ENCODE results near the gene FHAD1. TPM values are rescaled to one million over a fixed set of nuclear protein-coding genes. Genes with fewer than 3 reads are reported as not detected.
"Not testable (repeated sequence)": the region's sequence is repeated elsewhere in the genome, so short reads cannot be mapped to it uniquely, and the experiment has no call there.

Gene FHAD1
- polyA plus RNA-seq, 1 of the 3 experiments (the other 2 are of a cell fraction) = 0.48 TPM

DNA sequence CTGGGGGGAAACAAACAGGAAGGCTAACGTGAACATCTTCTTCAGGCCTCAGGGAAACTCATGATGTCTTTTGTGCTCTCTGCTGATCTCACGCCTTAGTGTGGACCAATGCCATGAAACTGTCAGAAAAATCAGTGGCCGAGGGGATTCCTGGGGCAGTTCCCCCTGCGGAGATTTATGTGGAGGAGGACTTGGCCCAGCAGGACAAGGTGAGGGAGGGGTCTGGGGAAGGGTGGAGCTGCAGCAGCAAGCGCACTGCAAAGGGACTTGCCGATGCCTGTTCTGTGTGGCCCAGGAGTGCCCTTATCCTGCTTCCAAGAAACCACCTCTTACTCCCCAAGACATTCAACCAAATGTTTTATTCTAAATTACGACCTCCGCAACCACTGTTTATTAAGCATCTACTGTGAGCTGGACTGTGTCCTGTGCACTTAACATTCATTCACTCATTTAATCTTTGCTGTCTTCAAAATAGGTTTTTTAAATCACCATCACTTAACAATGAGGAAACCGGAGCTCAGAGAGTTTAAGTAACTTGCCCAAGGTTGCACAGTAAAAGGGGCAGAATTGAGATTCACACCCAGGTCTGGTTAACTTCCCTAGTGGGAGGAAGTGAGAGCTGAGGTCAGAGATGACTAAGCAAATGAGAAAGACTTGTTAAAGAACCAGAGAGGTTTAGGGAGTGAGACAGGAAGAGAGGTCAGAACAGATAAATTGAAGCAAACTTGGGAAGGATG, 49.7 kb downstream of the FHAD1 start:
- ChIA-PET CTCF (no interaction called here), POLR2A (no interaction called here)
- Histone ChIP-seq H3K9ac (no peak overlapping the region), H3K4me1 (ENCODE audit: control insufficient read depth in 1 of 2, insufficient read depth in 2 of 2, low read depth in 1 of 2, low read length in 1 of 2) (no peaks in the 10 kb centered on the region), H3K79me2 (ENCODE audit: insufficient read depth) (no peaks in the 10 kb centered on the region), H3K4me3 (ENCODE audit: low read depth in 2 of 2, low read length in 1 of 2) (no peak overlapping the region), H4K20me1 (ENCODE audit: insufficient read depth) (no peaks in the 10 kb centered on the region), H3K4me2 (no peak overlapping the region), H3K9me2 (no peaks in the 10 kb centered on the region), H3K27ac (ENCODE audit: low read depth in 2 of 2, low read length in 1 of 2) (no peak overlapping the region), H2AFZ (ENCODE audit: low read depth) (no peak overlapping the region), H3K36me3 (replicated peaks in 1 of 2; ENCODE audit: control insufficient read depth in 1 of 2, insufficient read depth in 2 of 2, low read length in 1 of 2) (no peaks in the 10 kb centered on the region), H3F3A (replicated peaks; ENCODE audit: insufficient read depth) (no peaks in the 10 kb centered on the region), H3K27me3 (ENCODE audit: insufficient read depth) (no peaks in the 10 kb centered on the region), H3K9me3 (no peaks in the 10 kb centered on the region)
- DNase-seq = no peak
- TF ChIP-seq, protein P1, sequence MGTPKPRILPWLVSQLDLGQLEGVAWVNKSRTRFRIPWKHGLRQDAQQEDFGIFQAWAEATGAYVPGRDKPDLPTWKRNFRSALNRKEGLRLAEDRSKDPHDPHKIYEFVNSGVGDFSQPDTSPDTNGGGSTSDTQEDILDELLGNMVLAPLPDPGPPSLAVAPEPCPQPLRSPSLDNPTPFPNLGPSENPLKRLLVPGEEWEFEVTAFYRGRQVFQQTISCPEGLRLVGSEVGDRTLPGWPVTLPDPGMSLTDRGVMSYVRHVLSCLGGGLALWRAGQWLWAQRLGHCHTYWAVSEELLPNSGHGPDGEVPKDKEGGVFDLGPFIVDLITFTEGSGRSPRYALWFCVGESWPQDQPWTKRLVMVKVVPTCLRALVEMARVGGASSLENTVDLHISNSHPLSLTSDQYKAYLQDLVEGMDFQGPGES (IDR thresholded peaks at IDR 0.05; ENCODE audit: low read depth, low read length) = no peak
- no peak for TF ChIP-seq JUND (IDR thresholded peaks at IDR 0.05)
- TF ChIP-seq, protein P2, sequence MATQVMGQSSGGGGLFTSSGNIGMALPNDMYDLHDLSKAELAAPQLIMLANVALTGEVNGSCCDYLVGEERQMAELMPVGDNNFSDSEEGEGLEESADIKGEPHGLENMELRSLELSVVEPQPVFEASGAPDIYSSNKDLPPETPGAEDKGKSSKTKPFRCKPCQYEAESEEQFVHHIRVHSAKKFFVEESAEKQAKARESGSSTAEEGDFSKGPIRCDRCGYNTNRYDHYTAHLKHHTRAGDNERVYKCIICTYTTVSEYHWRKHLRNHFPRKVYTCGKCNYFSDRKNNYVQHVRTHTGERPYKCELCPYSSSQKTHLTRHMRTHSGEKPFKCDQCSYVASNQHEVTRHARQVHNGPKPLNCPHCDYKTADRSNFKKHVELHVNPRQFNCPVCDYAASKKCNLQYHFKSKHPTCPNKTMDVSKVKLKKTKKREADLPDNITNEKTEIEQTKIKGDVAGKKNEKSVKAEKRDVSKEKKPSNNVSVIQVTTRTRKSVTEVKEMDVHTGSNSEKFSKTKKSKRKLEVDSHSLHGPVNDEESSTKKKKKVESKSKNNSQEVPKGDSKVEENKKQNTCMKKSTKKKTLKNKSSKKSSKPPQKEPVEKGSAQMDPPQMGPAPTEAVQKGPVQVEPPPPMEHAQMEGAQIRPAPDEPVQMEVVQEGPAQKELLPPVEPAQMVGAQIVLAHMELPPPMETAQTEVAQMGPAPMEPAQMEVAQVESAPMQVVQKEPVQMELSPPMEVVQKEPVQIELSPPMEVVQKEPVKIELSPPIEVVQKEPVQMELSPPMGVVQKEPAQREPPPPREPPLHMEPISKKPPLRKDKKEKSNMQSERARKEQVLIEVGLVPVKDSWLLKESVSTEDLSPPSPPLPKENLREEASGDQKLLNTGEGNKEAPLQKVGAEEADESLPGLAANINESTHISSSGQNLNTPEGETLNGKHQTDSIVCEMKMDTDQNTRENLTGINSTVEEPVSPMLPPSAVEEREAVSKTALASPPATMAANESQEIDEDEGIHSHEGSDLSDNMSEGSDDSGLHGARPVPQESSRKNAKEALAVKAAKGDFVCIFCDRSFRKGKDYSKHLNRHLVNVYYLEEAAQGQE (IDR thresholded peaks at IDR 0.05; ENCODE audit: low read depth, low read length) = no peak
- TF ChIP-seq SIN3A (IDR thresholded peaks at IDR 0.05; ENCODE audit: borderline replicate concordance, low read depth, low read length) = no peak
- TF ChIP-seq, protein P3, sequence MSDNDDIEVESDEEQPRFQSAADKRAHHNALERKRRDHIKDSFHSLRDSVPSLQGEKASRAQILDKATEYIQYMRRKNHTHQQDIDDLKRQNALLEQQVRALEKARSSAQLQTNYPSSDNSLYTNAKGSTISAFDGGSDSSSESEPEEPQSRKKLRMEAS (IDR thresholded peaks at IDR 0.05; ENCODE audit: low read depth) = no peak
- no peak for TF ChIP-seq EP300 (IDR thresholded peaks at IDR 0.05; ENCODE audit: borderline replicate concordance in 1 of 2, low read depth in 1 of 2, low read length in 1 of 2)
- no peak for TF ChIP-seq NFIC (IDR thresholded peaks at IDR 0.05; ENCODE audit: borderline replicate concordance)
- WGBS (ENCODE audit: low lambda C conversion rate) = 88% methylated on average over 9 of the region's 9 CpGs

DNA sequence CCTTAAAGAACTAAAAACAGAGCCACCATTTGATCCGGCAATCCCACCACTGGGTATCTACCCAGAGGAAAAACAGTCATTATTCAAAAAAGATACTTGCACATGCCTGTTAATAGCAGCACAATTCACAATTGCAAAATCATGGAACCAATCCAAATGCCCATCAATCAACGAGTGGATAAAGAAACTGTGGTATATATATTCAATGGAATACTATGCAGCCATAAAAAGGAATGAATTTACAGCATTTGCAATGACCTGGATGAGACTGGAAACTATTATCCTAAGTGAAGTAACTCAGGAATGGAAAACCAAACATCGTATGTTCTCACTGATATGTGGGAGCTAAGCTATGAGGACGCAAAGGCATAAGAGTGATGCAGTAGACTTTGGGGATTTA, 51.0 kb downstream of the FHAD1 start:
- H3K4me2 ChIP-seq; DNase-seq; H3K79me2 ChIP-seq (ENCODE audit: insufficient read depth); H3F3A ChIP-seq (replicated peaks; ENCODE audit: insufficient read depth); H3K9me3 ChIP-seq; H3K9me2 ChIP-seq; POLR2A ChIA-PET; H4K20me1 ChIP-seq (ENCODE audit: insufficient read depth); H3K4me3 ChIP-seq (ENCODE audit: low read depth in 2 of 2, low read length in 1 of 2); H2AFZ ChIP-seq (ENCODE audit: low read depth); H3K36me3 ChIP-seq (replicated peaks in 1 of 2; ENCODE audit: control insufficient read depth in 1 of 2, insufficient read depth in 2 of 2, low read length in 1 of 2); H3K9ac ChIP-seq; H3K27me3 ChIP-seq (ENCODE audit: insufficient read depth); H3K4me1 ChIP-seq (ENCODE audit: control insufficient read depth in 1 of 2, insufficient read depth in 2 of 2, low read depth in 1 of 2, low read length in 1 of 2); H3K27ac ChIP-seq (ENCODE audit: low read depth in 2 of 2, low read length in 1 of 2): not testable (repeated sequence)
- WGBS (ENCODE audit: low lambda C conversion rate) = 81% methylated on average over 4 of the region's 4 CpGs
- CTCF ChIA-PET = interaction anchor here (1.3 to 2.0 kb wide), 2 partner anchors 25 to 134 kb away, joined by 4 to 8 read pairs; no protein-coding TSS in a partner anchor

Measured in SK-N-SH (cell line).